Kasumi-1 (cell line): Measurements from ENCODE around the gene CSPG4.
"Not testable (repeated sequence)": the region's sequence is repeated elsewhere in the genome, so short reads cannot be mapped to it uniquely, and the experiment has no call there.

Experiments
- DNase-seq, 2 experiments: peaks; one replicate each; lab custom pipeline; 2025; lab: John Stamatoyannopoulos, UW

Gene CSPG4

GRCh38 chr15:75725006-75725718 lies 12.5 kb upstream of the CSPG4 start:
- no peak for DNase-seq

GRCh38 chr15:75723847-75724660 lies 11.4 kb upstream of the CSPG4 start:
- peak in 1 of 2 experiments; percentile 15 for DNase-seq

GRCh38 chr15:75723171-75723846 lies 10.7 kb upstream of the CSPG4 start:
- DNase-seq = no peak

GRCh38 chr15:75721923-75722870 lies 9.5 kb upstream of the CSPG4 start:
- no peak for DNase-seq

GRCh38 chr15:75721480-75721922 lies 8.9 kb upstream of the CSPG4 start:
- DNase-seq = no peak

- peak in 1 of 2 experiments; percentile 45 for DNase-seq
These were observed 8.3 kb upstream of the CSPG4 start for GRCh38 chr15:75720787-75721479.

GRCh38 chr15:75720297-75720696 lies 7.6 kb upstream of the CSPG4 start:
- DNase-seq = no peak

GRCh38 chr15:75718328-75718727 lies 5.7 kb upstream of the CSPG4 start:
- no peak for DNase-seq

GRCh38 chr15:75717001-75717400 lies 4.4 kb upstream of the CSPG4 start:
- not testable (repeated sequence) for DNase-seq

- DNase-seq = not testable (repeated sequence)
These were observed 3.8 kb upstream of the CSPG4 start for GRCh38 chr15:75716249-75716950.

- DNase-seq = not testable (repeated sequence)
These were observed 2.7 kb upstream of the CSPG4 start for GRCh38 chr15:75715312-75715832.

GRCh38 chr15:75714195-75714594 lies 1.5 kb upstream of the CSPG4 start:
- DNase-seq = no peak

- no peak for DNase-seq
These were observed 769 bp upstream of the CSPG4 start for GRCh38 chr15:75713338-75713895.

GRCh38 chr15:75711495-75711894 lies 1.2 kb downstream of the CSPG4 start:
- DNase-seq = not testable (repeated sequence)

GRCh38 chr15:75710874-75711273 lies 1.8 kb downstream of the CSPG4 start:
- not testable (repeated sequence) for DNase-seq

GRCh38 chr15:75709458-75709857 lies 3.2 kb downstream of the CSPG4 start:
- not testable (repeated sequence) for DNase-seq

GRCh38 chr15:75706682-75706954 lies 6.0 kb downstream of the CSPG4 start:
- no peak for DNase-seq

- DNase-seq = no peak
These were observed 6.6 kb downstream of the CSPG4 start for GRCh38 chr15:75705854-75706681.

GRCh38 chr15:75705375-75705774 lies 7.3 kb downstream of the CSPG4 start:
- not testable (repeated sequence) for DNase-seq
